ES-I3 (cell line): ENCODE results near the gene PXT1.

Source experiments
- H3K36me3 ChIP-seq: 2 replicates; pipeline ENCODE4 v1.6.1; 2013; ENCODE audit warnings: mild to moderate bottlenecking, low read length, control low read depth, moderate library complexity; ENCODE audit not compliant: insufficient read depth
- H3K4me1 ChIP-seq: 2 replicates; pipeline ENCODE4 v1.6.1; 2013; ENCODE audit warnings: mild to moderate bottlenecking, control low read depth, low read length; ENCODE audit not compliant: insufficient read depth
- H3K9ac ChIP-seq: 2 replicates; pipeline ENCODE4 v1.6.1; 2013; ENCODE audit warnings: low read depth, mild to moderate bottlenecking, low read length, moderate library complexity
- H3K9me3 ChIP-seq: 2 replicates; pipeline ENCODE4 v1.6.1; 2013; ENCODE audit warnings: mild to moderate bottlenecking, low read length, moderate library complexity; ENCODE audit not compliant: control insufficient read depth, insufficient read depth

Gene PXT1

GRCh38 chr6:36362551-36363370, 79.9 kb downstream of the PXT1 start:
- H3K36me3 ChIP-seq: no peaks in the 10 kb centered on the region
- H3K9ac ChIP-seq: no peak overlapping the region
- H3K4me1 ChIP-seq: no peaks in the 10 kb centered on the region
- H3K9me3 ChIP-seq: no peaks in the 10 kb centered on the region

- Histone ChIP-seq H3K9me3 (no peaks in the 10 kb centered on the region), H3K4me1 (no peaks in the 10 kb centered on the region), H3K9ac (no peak overlapping the region), H3K36me3 (no peaks in the 10 kb centered on the region)
Observed at GRCh38 chr6:36361071-36361470, 81.6 kb downstream of the PXT1 start.

- Histone ChIP-seq H3K9ac (no peak overlapping the region), H3K9me3 (no peaks in the 10 kb centered on the region), H3K36me3 (no peaks in the 10 kb centered on the region), H3K4me1 (no peaks in the 10 kb centered on the region)
Observed at GRCh38 chr6:36360241-36361054, 82.2 kb downstream of the PXT1 start.

- Histone ChIP-seq H3K36me3 (no peaks in the 10 kb centered on the region), H3K9me3 (no peaks in the 10 kb centered on the region), H3K4me1 (no peaks in the 10 kb centered on the region), H3K9ac (no peak overlapping the region)
Observed at GRCh38 chr6:36358226-36358915, 84.3 kb downstream of the PXT1 start.

- Histone ChIP-seq H3K4me1 (no peaks in the 10 kb centered on the region), H3K9ac (no peak overlapping the region), H3K9me3 (no peaks in the 10 kb centered on the region), H3K36me3 (no peaks in the 10 kb centered on the region)
Observed at GRCh38 chr6:36357872-36358225, 84.8 kb downstream of the PXT1 start.

- no peaks in the 10 kb centered on the region for H3K4me1 ChIP-seq
- H3K36me3 ChIP-seq: no peaks in the 10 kb centered on the region
- no peaks in the 10 kb centered on the region for H3K9me3 ChIP-seq
- no peak overlapping the region for H3K9ac ChIP-seq
Observed at GRCh38 chr6:36355819-36356218, 86.8 kb downstream of the PXT1 start.

GRCh38 chr6:36353411-36353915, 89.2 kb downstream of the PXT1 start:
- Histone ChIP-seq H3K36me3 (no peaks in the 10 kb centered on the region), H3K9ac (no peak overlapping the region), H3K9me3 (no peaks in the 10 kb centered on the region), H3K4me1 (no peaks in the 10 kb centered on the region)

GRCh38 chr6:36352477-36353157, 90.0 kb downstream of the PXT1 start:
- H3K9ac ChIP-seq: no peak overlapping the region
- H3K4me1 ChIP-seq: no peaks in the 10 kb centered on the region
- H3K9me3 ChIP-seq: no peaks in the 10 kb centered on the region
- no peaks in the 10 kb centered on the region for H3K36me3 ChIP-seq

GRCh38 chr6:36350681-36351571, 91.7 kb downstream of the PXT1 start:
- Histone ChIP-seq H3K9me3 (no peaks in the 10 kb centered on the region), H3K36me3 (no peaks in the 10 kb centered on the region), H3K4me1 (peaks cover 5% of the 10 kb centered on the region; the same call in 1 of the 2 replicates), H3K9ac (no peak overlapping the region)

- Histone ChIP-seq H3K36me3 (no peaks in the 10 kb centered on the region), H3K9me3 (no peaks in the 10 kb centered on the region), H3K4me1 (peaks cover 10% of the 10 kb centered on the region; the same call in 1 of the 2 replicates), H3K9ac (no peak overlapping the region)
Observed at GRCh38 chr6:36350082-36350481, 92.6 kb downstream of the PXT1 start.

- peaks cover 10% of the 10 kb centered on the region; the same call in 1 of the 2 replicates for H3K4me1 ChIP-seq
- no peaks in the 10 kb centered on the region for H3K36me3 ChIP-seq
- no peaks in the 10 kb centered on the region for H3K9me3 ChIP-seq
- H3K9ac ChIP-seq: no peak overlapping the region
Observed at GRCh38 chr6:36349240-36349639, 93.4 kb downstream of the PXT1 start.

GRCh38 chr6:36347621-36348020, 95.0 kb downstream of the PXT1 start:
- Histone ChIP-seq H3K4me1 (peaks cover 10% of the 10 kb centered on the region; the same call in 1 of the 2 replicates), H3K9me3 (no peaks in the 10 kb centered on the region), H3K9ac (no peak overlapping the region), H3K36me3 (no peaks in the 10 kb centered on the region)
